ENCODE results near the gene SLC45A1. TPM values are rescaled to one million over a fixed set of nuclear protein-coding genes. Genes with fewer than 3 reads are reported as not detected.
"Not testable (repeated sequence)": the region's sequence is repeated elsewhere in the genome, so short reads cannot be mapped to it uniquely, and the experiment has no call there.

The SLC45A1 gene
- total RNA-seq, 1 experiment from 2014 or later: 0.20 TPM

DNA sequence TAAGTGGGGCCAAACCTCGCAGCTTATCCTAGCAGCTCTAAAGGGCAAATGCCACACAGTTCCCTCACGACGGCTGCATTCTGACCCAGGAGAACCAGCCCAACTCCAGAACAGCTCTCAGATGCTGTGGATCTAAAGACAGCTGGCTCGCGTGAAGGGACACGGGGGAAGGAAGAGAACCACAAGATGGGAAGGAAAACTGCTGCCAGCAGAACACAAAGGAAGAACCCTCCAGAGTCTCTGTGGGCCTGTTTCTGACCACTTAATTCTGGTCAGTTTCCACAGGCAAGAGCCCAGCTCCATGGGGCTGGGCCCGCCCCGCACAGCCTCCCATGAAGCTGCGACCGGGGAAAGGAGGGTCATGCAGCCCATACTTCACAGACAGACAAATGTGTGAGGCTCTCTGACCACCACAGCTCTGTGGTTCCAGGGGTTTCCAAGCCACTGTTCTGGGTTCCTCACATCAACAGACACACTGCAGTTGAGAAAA lies 61.1 kb downstream of the SLC45A1 start:
- H3K9me2 ChIP-seq (ENCODE audit: insufficient read depth): no peaks in the 10 kb centered on the region
- no peak overlapping the region for H3K27ac ChIP-seq
- H3K36me3 ChIP-seq (ENCODE audit: low read depth): no peaks in the 10 kb centered on the region
- no peak overlapping the region for H3K4me2 ChIP-seq
- no peaks in the 10 kb centered on the region for H3K9me3 ChIP-seq (ENCODE audit: insufficient read depth, low read depth)
- no peaks in the 10 kb centered on the region for H3F3A ChIP-seq (ENCODE audit: insufficient read depth, low read depth)
- TF ChIP-seq EZH2 (IDR thresholded peaks at IDR 0.05; ENCODE audit: low read depth): no peak
- TF ChIP-seq, protein P1, sequence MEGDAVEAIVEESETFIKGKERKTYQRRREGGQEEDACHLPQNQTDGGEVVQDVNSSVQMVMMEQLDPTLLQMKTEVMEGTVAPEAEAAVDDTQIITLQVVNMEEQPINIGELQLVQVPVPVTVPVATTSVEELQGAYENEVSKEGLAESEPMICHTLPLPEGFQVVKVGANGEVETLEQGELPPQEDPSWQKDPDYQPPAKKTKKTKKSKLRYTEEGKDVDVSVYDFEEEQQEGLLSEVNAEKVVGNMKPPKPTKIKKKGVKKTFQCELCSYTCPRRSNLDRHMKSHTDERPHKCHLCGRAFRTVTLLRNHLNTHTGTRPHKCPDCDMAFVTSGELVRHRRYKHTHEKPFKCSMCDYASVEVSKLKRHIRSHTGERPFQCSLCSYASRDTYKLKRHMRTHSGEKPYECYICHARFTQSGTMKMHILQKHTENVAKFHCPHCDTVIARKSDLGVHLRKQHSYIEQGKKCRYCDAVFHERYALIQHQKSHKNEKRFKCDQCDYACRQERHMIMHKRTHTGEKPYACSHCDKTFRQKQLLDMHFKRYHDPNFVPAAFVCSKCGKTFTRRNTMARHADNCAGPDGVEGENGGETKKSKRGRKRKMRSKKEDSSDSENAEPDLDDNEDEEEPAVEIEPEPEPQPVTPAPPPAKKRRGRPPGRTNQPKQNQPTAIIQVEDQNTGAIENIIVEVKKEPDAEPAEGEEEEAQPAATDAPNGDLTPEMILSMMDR (conservative IDR thresholded peaks at IDR 0.05): no peak
- no peak for DNase-seq
- intact Hi-C loops (cut with micrococcal nuclease; ENCODE audit: unreplicated experiment): loop anchor here (10.0 kb wide), 1 partner anchor 346 kb away; no protein-coding TSS in a partner anchor
- ChIA-PET CTCF (interaction anchor here (0.6 kb wide), 1 partner anchor 345 kb away, joined by 4 read pairs; no protein-coding TSS in a partner anchor), POLR2A (ENCODE audit: unreplicated experiment) (interaction anchor here (0.6 kb wide), 1 partner anchor 339 kb away, joined by 6 read pairs; no protein-coding TSS in a partner anchor)
- H4K20me1 ChIP-seq (ENCODE audit: insufficient read depth): no peaks in the 10 kb centered on the region; the same call in none of the 2 replicates
- BruUV-seq (replicated peaks): no TSS peak
- H2AFZ ChIP-seq: no peak overlapping the region
- no peaks in the 10 kb centered on the region for H3K4me1 ChIP-seq (replicated peaks; ENCODE audit: insufficient read depth)
- no peak overlapping the region for H3K4me3 ChIP-seq
- H3K27me3 ChIP-seq (ENCODE audit: insufficient read depth, low read depth): no peaks in the 10 kb centered on the region
- no peaks in the 10 kb centered on the region for H3K79me2 ChIP-seq (ENCODE audit: low read depth)

DNA sequence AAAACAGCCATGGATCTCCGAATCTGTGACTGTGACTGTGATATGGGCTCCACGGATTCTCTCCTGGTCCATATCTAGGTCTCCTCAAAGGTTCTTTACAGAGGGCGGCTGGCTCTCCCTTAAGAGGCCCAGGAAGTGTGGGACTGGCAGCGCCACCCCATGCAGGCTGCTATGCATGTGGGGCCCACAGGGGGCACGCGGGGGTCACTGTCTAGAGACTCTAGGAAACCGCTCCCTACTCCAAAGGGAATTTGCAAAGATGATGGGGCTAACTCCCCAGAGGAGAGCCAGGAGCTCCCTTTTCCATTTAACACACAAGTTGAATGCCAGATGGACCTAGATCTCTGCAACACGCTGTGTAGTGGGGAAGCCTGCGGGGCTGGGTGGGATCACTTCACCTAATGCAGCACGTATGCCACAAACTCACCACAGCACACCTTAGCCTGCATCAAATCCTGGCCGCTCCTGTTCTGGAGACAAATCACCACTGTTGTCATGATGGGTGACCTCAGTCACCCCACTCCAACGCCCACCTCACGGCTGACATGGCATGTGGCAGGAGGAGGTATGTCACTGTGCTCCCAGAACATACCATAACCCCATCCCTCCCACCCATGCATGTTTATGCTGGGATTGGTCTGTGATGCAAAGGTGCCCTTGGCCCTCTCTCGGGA lies 61.7 kb downstream of the SLC45A1 start:
- H3K27me3 ChIP-seq (ENCODE audit: insufficient read depth, low read depth): no peaks in the 10 kb centered on the region

DNA sequence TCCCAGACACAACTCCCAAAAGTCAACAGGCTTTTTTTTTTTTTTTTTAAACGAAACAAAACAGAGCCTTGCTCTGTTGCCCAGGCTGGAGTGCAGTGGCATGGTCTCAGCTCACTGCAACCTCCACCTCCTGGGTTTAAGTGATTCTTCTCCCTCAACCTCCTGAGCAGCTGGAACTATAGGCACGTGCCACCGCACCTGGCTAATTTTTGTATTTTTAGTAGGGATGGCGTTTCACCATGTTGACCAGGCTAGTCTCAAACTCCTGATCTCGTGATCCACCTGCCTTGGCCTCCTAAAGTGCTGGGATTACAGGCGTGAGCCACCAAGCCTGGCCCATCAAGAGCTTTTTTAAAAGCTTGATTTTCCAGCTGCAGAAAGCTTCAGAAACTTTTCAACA lies 62.4 kb downstream of the SLC45A1 start:
- not testable (repeated sequence) for H4K20me1 ChIP-seq (ENCODE audit: insufficient read depth)

More for the DNA sequence above, 61.7 kb downstream of the SLC45A1 start:
- BruUV-seq (replicated peaks): no TSS peak
- no peaks in the 10 kb centered on the region for H3F3A ChIP-seq (ENCODE audit: insufficient read depth, low read depth)
- no peaks in the 10 kb centered on the region for H3K36me3 ChIP-seq (ENCODE audit: low read depth)
- H3K27ac ChIP-seq: no peak overlapping the region
- no peaks in the 10 kb centered on the region for H3K9me3 ChIP-seq (ENCODE audit: insufficient read depth, low read depth)
- intact Hi-C loops (cut with micrococcal nuclease; ENCODE audit: unreplicated experiment): loop anchor here (10.0 kb wide), 1 partner anchor 345 kb away; no protein-coding TSS in a partner anchor
- H2AFZ ChIP-seq: no peak overlapping the region
- H3K4me3 ChIP-seq: no peak overlapping the region
- DNase-seq: no peak
- H4K20me1 ChIP-seq (ENCODE audit: insufficient read depth): no peaks in the 10 kb centered on the region; the same call in none of the 2 replicates
- ChIA-PET CTCF (interaction anchor here (0.6 kb wide), 1 partner anchor 345 kb away, joined by 4 read pairs; no protein-coding TSS in a partner anchor), POLR2A (ENCODE audit: unreplicated experiment) (interaction anchor here (0.6 kb wide), 1 partner anchor 339 kb away, joined by 6 read pairs; no protein-coding TSS in a partner anchor)
- H3K4me2 ChIP-seq: no peak overlapping the region
- no peaks in the 10 kb centered on the region for H3K4me1 ChIP-seq (replicated peaks; ENCODE audit: insufficient read depth)
- TF ChIP-seq EZH2 (IDR thresholded peaks at IDR 0.05; ENCODE audit: low read depth): no peak
- TF ChIP-seq, protein P1 (conservative IDR thresholded peaks at IDR 0.05): no peak
- no peaks in the 10 kb centered on the region for H3K79me2 ChIP-seq (ENCODE audit: low read depth)
- no peaks in the 10 kb centered on the region for H3K9me2 ChIP-seq (ENCODE audit: insufficient read depth)

More for the DNA sequence above, 62.4 kb downstream of the SLC45A1 start:
- H3K27ac ChIP-seq; H3K27me3 ChIP-seq (ENCODE audit: insufficient read depth, low read depth); H3K79me2 ChIP-seq (ENCODE audit: low read depth); DNase-seq; BruUV-seq (replicated peaks); H3F3A ChIP-seq (ENCODE audit: insufficient read depth, low read depth); H2AFZ ChIP-seq; H3K4me1 ChIP-seq (replicated peaks; ENCODE audit: insufficient read depth); CTCF ChIA-PET; H3K9me2 ChIP-seq (ENCODE audit: insufficient read depth); H3K4me3 ChIP-seq; intact Hi-C loops (cut with micrococcal nuclease; ENCODE audit: unreplicated experiment); POLR2A ChIA-PET (ENCODE audit: unreplicated experiment); H3K36me3 ChIP-seq (ENCODE audit: low read depth); H3K9me3 ChIP-seq (ENCODE audit: insufficient read depth, low read depth); H3K4me2 ChIP-seq: not testable (repeated sequence)

Measured in PC-9 (cell line).